GM19238 (cell line): Measurements from ENCODE around the gene PDSS2.
A peak's percentile ranks its signal among the peaks of the same experiment; 100 is the strongest.
"Not testable (repeated sequence)": the region's sequence is repeated elsewhere in the genome, so short reads cannot be mapped to it uniquely, and the experiment has no call there.

Source experiments
- DNase-seq: peaks from one replicate; pipeline ENCODE4 v3.0.0; 2011; ENCODE audit warnings: low spot score; ENCODE audit not compliant: insufficient read length

The PDSS2 gene

GRCh38 chr6:107121964-107122495, 337.3 kb downstream of the PDSS2 start:
- no peak for DNase-seq

GRCh38 chr6:107121266-107121665, 338.1 kb downstream of the PDSS2 start:
- DNase-seq, result no peak

GRCh38 chr6:107120404-107120803, 339.0 kb downstream of the PDSS2 start:
- DNase-seq, result no peak

- no peak for DNase-seq
These were observed 340.4 kb downstream of the PDSS2 start for GRCh38 chr6:107118976-107119375.

- not testable (repeated sequence) for DNase-seq
These were observed 340.8 kb downstream of the PDSS2 start for GRCh38 chr6:107118540-107118939.

- DNase-seq, result no peak
These were observed 342.4 kb downstream of the PDSS2 start for GRCh38 chr6:107116931-107117330.

GRCh38 chr6:107116328-107116892, 343.0 kb downstream of the PDSS2 start:
- no peak for DNase-seq

- DNase-seq, result peak; percentile 46
These were observed 343.6 kb downstream of the PDSS2 start for GRCh38 chr6:107115695-107116327.

GRCh38 chr6:107114926-107115694, 344.3 kb downstream of the PDSS2 start, which contains the start of gene BEND3:
TSS of gene BEND3 (minus strand) at chr6:107115515. CDS start at chr6:107099285, 16,230 bp downstream.
- DNase-seq, result peak; percentile 49

GRCh38 chr6:107114213-107114925, 345.0 kb downstream of the PDSS2 start:
- DNase-seq, result peak; percentile 83

GRCh38 chr6:107110200-107110599, 349.2 kb downstream of the PDSS2 start:
- DNase-seq, result no peak

- no peak for DNase-seq
These were observed 351.0 kb downstream of the PDSS2 start for GRCh38 chr6:107108201-107108890.

- no peak for DNase-seq
These were observed 351.6 kb downstream of the PDSS2 start for GRCh38 chr6:107107791-107108190.

- no peak for DNase-seq
These were observed 353.2 kb downstream of the PDSS2 start for GRCh38 chr6:107106165-107106564.

- no peak for DNase-seq
These were observed 353.8 kb downstream of the PDSS2 start for GRCh38 chr6:107105511-107106116.

- DNase-seq, result no peak
These were observed 356.3 kb downstream of the PDSS2 start for GRCh38 chr6:107103082-107103481.
